Measurements from ENCODE around the gene C4orf50.

The C4orf50 gene

DNA sequence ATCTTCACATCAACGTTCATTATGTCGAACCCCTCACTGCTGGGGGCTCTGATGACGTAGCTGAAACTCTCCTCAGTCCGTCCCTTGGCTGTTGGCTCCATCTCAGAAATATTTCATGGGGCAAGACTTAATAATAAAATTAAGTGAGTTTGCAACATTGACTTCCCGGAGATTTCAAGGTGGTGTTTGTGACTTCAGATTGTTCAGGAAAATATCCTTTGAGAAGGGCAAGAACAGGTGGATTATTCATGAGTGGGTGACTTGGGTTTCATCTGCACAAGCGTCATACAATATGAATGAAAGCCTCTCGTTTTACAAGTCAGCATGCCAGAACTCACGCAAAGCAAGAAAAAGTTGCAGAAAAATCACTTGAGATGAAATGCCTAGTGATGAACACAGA, at the start of gene C4orf50:
Gene C4orf50 (minus strand): TSS at position 101 of the 400 bp plus-strand sequence.
- no peak for DNase-seq

DNA sequence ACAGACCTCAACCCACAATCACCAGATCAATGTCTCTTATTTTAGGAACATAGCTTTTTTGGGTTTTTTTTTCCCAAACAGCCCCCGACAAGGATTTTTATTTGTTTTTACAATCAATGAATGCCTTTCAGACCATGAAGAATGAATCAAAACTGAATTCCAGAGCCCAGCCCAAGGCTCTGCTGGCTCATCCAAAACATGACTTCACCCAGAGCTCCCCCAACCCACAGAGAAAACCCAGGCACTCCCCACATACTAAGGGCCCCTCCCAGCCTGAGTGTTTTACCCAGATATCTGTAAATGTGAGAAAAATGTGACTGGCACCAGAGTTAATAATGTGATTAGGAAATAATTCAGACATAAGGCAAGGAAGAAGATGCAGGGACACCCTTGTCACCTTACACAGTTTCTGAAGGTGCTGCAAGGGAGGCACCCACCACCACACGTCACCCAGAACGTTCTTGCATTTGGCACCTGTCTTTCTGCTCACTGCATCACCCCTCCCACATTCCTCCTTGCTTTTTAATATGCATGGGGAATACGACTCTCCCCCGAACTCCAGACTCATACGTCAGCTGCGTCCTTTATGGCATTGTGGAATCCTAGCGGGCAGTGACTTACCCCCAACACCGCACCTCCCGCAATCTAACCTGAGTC, 47.8 kb upstream of the C4orf50 start:
- DNase-seq: no peak

DNA sequence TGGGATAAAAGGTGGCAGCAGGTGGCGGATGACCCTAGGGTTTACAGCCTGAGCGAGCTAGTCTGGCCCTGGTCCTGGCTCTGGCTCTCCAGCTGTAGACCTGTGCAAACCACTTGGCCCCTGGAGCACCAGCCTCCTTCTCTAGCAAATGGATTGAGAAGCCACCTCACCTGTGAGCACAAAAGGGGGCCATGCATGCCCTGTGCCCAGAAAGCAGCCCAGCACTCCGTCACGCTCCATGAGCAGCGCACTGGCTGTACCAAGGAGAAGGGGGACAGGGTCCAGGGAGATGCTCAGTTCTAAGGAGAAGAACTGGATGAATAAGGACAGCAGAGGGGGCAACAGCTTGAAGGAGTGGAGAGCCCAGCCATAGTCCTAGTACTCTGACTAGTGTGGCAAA, 46.9 kb upstream of the C4orf50 start:
- DNase-seq: no peak

DNA sequence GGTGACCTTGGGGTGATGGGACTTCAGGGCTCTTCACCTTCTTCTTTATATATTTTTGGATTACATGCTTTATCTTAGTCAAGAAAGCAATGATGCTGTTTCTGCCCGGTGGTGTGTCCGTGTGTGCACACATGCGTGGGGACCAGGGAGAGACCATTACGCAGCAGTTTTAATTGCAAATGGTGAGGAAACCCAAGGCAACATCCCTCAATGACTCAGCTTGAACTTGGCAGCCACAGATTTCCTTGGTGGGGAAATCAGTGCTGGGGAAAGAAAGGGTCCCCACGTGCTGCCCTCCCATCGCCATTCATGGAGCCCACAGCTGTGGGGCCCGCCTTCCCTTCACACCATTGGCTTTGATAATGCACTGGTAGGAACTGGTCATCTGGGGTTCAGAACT, 46.2 kb upstream of the C4orf50 start:
- no peak for DNase-seq

DNA sequence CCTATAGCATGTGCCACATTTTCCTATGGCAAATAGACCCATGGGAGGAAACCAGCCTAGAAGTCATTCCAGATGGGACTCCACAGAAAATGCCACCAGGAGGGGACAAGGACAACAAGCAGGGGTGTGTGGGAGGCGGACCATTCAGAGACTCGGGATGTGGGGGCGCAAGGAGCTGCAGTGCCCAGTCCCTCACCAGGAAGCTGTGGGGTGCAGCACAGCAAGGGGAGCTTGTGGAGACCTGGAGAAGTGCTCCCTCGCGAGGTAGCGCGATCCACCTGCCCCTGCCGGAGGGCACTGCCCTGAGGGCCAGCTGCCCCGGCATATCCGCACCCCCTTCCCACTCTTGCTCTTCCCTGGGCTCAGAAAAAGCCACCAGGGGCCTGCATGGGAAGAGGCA, 45.5 kb upstream of the C4orf50 start:
- DNase-seq: no peak

DNA sequence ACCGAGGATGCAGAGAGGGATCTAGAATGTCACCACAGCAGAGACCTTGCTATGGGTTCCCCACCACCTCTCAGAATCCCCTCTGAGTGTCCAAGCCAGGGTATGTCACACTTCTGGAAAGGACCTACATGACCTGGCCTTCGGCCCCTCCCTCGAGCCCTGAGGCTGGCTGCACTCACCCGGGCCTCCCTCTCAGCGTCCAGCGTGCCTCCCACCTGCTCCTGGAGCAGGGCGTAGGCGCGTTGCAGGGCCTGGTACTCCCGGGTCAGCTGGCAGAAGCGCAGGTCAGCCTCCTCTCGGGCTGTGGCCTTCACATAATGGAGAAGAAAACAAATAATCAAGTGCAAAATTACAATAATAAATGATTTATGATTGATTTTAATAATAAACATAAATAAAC, 43.9 kb upstream of the C4orf50 start:
- DNase-seq: no peak

DNA sequence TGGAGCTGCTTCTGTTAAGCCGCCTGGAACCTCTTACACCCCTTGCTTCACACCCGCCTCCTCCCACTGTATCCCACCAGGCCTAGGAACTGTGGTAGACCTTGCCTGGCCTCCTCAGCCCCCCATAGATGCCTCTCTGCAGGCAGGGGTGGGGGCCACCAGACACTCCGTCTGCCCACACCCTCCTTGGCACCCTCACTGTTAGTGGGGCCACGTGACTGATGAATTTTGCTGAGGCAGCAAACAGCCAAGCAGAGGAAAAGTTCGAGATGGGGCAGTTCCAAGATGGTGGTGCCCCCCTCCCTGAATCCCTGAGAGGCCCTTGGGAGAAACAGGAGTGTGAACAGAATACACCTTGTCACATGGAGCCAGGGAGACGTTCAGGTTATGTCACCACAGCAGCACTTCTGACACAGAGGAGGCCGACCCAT, 41.2 kb upstream of the C4orf50 start:
- no peak for DNase-seq

DNA sequence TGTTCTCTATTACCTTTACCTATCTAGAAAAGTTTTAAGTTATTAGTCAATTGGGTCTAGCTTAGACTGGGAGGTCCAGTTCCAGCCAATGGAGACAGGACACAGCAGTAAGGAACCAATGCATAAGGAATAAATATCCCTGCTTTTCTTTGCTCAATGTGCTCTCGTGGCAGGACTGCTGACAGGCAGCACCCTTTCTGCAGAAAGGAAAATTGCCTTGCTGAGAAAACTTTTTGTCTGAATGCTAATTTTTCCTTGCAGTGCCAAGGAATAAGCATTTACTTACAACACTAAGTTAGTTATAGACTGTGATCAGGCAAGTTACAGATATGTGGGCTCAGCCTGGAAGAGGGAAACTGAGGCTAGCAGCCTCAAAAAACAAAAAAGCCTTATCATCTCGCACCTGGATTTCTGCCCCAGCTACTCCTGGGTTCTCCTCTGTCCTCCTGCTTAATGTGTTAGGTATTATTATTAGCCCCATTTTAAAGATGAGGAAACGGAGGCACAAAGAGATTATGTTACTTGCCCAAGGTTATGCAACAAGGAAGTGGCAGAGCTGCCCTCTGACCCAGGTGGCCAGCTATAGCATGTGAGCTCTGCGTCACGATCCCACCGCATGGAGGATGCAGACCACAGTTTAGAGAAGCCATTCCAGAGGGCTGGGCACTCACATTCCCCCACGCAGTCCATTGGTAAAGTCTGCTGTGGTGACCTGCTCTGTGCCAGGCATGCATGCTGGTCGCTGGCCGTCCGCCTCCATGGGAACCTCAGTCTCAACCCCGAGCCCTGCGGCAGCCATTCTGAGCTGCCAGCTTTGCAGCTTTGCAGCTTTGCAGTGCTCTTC, 40.5 kb upstream of the C4orf50 start:
- no peak for DNase-seq

DNA sequence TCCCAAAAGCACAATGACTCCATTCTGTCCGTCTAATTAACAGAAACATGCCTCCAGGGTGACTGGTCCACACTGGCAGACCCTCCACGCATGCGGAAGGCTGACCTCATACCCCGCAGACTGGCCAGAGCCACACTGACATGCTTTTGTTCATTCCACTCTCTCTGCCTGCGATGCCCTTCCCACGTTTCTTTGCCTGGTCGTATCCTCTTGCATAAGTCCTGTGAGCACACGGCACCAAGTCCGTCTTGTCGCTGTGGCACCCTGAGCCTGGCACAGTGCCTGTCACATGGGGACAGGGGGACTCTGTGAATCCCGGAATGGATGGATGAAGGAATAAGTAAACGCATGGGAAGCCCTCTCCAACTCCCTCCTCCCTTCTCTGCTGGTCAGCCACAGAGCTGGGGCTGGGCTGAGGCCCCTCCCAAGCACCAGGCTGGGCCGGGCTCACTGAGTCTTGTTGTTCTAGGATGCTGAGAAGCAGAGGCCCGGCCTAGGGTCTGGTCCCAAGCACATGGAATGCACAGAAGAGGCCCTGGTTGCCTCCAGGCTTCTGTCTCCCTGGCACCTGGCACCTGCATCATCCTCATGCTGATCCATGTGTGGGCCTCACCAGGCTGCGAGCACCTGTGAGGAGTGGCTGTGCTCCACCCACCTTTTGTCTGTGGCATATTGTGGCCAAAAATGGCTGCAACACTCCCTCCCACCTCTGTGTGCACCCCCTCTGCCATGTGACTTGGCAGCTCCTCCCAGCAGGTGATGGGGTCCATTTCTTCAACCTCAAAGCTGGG, 38.9 kb upstream of the C4orf50 start:
- DNase-seq: no peak

DNA sequence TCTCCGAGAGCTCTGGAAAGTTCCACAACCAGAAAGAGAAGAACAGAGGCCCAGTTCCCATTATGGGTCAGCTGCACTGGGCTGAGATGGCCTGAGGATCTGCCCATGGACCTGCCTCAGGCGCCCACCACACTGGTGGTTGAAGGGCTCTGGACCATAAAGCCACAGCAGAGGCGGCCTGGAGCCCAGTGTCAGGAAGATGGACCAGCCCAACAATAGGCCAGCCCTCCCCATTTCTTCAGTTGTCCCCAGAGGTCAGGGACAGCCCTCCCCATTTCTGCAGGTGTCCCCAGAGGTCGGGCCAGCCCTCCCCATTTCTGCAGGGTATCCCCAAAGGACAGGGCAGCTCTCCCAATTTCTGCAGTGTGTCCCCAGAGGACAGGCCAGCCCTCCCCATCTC, 37.2 kb upstream of the C4orf50 start:
- DNase-seq: no peak

DNA sequence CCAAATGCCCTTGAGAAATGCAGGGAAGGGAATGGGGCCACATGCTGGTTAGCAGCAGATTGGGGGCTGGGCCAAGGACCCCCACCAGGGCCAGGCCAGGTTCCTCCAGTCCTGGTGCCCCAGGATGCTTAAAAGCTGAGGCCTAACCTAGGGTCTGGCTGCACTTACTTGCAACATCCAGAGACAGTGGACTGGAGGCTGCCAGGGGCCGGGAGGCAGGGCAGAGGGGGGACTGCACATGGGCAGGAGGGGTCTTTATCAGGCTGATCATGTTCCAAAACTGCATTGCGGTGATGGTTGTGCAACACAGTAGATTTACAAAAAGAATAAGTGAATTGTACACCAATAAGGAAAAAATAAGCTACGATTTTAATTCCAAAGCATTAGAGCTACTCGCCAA, 36.8 kb upstream of the C4orf50 start:
- no peak for DNase-seq

DNA sequence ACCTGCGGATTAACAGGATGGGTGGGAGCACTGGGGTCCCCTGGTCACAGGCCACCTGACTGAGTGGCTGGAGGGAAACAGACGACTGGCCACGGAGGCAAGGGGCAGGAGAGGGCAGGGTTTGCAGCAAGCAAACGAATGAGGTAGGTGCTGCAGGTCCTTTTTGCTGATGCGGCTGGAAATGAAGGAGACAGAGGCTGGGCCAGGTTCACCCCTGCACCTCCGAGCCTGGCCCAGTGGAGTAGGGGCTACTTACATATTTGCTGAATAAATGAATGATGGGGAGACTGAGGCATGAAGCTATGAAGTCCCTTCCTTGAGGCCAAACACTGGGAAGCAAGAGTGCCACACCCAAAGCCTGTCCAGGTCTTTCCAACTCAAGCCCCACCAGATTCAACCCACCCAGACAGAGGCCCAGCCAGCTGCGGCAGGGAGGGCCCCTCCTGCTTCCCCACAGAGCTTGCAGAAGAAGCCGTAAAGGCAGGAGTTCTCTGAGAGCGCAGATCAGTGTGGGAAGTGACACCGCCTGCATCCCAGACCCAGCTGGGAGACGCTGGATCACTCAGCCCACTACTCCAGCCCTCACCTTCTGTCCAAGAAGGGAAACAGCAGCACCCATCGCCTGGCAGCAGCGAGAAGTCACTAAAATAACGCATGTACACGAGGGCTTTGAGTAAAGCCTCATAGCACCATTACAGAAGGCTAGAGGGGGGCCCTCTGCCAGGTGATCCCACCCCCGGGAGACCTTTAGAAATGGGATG, 36.1 kb upstream of the C4orf50 start:
- no peak for DNase-seq

DNA sequence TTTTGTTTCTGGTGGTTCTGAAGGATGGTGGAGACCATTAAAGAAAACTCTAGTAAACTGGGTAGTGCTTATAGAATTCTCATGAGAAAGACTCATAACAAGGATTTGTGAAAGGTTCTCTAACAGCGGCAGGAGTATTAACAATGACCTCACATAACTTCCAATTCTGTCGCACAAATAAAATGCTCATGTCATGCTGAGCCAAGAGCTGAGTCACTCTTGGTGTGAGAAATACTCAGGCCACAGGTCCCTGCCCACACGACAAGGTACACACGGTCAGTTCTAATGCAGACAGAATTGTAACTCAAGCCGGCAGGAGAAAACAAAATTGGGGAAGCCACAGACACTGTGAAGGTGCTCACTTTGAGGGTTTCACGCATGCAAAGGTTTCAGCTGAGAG, 34.4 kb upstream of the C4orf50 start:
- DNase-seq: no peak

DNA sequence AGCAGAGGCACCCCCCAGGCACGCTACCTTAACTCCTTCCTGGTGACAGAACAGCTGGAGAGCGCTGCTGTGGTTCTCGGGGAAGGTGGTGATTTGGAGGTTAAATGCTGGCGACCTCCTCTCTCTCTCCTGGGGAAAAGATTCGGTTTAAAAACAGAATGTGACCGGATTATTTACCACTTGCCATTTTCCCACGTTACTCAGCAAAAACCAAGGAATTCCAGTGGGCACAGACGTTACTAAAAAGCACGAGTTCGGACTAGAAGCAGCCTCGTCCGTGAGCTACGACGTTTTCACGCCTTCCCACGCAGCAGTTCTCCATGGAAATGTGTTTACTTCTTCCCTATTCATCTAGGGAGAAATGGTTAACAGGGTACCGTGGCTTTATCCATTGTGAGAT, 32.3 kb upstream of the C4orf50 start:
- no peak for DNase-seq

DNA sequence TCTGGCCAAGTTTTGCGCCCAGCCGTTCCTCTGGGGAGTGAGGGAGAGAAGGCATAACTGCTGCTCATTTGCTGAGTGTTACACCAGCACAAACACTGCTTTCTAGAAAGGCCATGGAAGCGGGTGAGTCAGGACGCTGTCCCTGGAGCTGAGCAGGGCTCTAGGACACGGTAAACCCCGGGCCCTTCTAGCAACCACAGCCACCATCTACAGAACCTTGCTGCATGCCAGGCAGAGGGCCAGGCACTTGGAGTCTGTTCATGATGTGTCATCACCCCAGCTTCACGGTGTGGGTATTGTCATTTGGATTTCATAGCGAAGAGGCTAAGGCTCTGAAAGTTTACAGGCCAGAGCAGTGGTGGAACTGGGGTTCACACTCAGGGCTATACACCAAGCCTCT, 31.8 kb upstream of the C4orf50 start:
- no peak for DNase-seq

DNA sequence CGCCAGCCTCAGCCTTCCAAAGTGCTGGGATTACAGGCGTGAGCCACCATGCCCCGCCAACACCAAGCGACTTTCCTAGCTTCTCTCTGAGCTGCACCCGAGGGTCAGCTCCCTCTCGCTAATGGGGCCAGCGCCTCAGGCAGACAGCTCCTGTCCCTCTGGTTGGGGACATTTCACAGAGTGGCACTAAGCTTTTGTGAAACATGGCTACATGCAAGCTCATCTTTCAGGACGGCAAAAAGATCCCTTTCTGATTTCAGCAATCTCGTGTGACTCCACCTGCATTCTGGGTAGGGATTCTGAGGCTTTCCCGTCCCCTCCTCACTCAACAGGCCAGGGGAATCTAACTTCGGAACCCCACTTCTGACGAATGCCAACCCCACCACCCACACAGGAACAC, 31.0 kb upstream of the C4orf50 start:
- no peak for DNase-seq

DNA sequence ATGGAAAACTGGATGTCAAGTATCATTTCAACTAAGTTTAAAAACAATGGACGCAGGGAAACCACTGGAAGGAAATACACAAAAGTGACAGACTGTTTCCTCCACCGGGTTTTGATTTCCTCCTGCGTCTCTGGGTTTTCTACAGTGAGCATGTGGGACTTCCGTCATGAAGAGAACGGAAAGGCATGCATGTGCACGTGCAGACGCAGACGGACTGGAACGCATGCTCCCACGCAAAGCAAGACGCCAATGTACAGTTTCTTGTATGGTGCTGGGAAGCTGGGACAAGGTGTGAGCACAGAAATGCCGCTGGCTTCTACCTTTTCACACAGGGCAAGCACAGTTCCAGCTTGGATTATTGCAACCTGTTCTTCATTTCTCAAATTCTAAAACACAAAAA, 30.3 kb upstream of the C4orf50 start:
- DNase-seq: no peak

DNA sequence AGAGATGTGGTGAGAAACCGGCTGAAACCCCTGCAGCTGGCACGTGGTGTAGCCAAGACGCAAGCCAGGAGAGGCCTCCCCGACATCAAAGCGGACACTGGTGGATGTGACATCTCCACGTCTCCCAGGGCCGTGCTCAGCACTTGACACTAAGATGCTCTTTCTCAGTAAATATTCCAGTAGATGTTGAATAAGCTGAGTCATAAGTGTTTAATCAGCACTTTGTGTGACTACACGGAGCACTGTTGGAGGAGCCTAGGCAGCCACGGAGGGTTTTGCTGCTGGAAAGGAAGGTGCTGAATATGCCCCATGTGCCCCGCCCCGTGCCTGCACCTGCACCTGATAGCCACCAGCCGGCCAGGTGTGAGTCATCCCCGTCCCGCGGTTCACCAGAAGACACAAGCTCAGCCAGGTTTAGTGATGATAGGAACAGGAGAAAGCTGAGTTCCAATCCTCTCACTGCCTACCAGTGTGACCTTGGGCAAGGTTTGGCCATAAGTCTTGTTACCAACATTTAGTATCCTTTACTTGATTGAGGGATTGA, 29.0 kb upstream of the C4orf50 start:
- no peak for DNase-seq

DNA sequence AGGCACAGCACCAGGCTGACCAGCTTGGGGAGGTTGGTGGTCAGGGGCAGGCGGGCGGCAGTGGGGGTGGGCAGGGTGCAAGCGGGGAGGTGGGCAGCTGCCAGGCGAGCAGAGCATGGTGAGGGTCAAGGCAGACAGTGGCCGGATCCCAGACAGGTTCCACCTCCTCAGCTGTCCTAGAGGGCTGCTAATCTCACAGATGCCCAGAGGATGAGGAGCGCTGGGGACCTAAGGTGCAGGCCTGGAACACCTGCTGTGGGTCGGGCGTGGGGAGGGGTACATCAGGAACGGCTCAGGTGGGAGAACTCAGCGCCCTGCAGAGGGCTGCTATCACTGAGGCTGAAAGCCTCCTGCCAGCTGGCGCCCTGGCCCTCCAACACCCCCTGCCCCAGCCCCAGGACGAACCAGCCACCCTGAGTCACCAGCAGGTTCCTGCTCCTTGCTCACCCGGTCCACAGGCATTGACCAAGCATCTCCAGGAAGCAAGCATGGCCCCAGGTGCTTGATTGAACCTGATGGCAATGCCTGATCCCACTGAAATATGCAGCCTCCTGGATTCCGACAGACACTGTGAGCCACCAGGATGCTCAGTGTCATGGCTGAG, 28.4 kb upstream of the C4orf50 start:
- DNase-seq: no peak

DNA sequence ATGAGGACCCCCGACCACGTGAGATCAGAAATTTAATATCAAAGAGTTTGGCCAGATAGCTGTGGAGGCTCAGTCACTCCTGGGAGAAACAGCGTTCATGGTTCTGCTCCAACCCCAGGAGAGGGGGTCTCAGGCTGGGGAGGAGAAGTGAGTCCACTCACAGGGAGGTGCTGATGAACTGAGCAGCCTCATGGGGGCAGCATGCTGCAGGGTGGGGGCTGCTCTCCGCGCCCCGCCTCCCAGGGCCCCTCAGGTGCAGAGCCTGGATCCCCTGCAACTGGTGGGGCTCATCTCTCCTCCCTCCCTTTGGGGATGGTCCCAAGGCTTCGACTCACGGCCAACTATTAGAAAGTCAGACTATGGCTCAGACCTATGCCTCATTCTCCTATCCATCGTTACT, 26.6 kb upstream of the C4orf50 start:
- no peak for DNase-seq

DNA sequence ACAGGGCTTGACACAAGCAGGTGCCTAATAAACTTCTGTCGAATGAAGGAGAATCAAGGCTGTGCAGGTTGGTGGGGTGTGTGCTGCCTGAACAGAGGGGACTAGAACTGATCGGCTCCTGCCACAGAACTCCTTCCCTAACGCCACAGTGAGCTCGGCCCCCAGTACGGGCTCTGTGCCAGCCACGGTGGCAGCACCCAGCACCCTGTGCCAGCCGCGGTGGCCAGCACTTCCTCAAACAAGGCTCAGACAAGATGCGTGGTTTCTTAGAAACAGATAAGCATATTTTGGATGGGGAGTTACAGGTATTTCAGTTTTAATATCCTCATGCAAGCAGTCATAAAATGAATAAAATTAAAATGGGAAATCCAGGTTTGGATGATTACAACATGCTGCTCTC, 26.0 kb upstream of the C4orf50 start:
- no peak for DNase-seq

DNA sequence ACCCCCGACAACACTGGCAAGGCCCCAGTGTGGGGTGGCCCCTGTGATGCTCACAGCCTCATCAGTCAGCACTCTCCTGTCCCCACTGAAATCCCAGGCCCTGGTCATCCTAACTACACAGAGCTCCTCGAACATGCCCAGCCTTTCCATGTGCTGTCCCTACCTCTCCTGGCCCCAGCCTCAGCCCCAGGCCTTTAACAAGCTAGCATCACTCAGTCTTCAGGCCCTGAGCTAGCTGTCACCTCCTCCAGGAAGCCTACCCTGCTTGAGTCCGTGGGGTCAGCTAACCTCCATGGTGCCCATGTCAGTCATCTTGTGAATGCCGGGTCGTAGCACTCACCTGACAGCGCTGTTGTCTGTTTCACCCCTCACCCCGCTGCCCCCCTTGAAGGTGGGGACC, 25.6 kb upstream of the C4orf50 start:
- no peak for DNase-seq
